Measurements from ENCODE around the gene HEYL.

HEYL gene

DNA sequence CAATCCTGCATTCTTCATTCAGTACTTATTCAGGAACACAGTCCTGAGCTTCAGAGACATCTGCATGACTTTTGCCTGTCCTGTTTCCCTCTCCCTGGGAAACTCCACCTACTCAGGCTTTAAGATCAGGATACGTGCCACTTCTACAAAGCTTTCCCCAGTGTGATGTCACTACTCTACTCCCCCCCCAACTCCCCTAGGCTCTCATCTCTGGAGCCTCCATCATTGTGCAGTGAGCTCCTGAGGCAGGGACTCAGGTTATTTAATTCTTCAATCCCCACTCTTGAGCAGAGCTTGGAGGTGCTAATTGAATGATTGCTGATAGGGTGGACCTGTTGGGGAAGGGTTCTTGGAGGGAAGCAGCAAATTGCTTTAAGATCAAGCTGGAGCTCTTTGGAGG, 31.2 kb upstream of the HEYL start:
- H3K4me3 ChIP-seq (replicated peaks; ENCODE audit: low read depth, low read length), result no peak overlapping the region
- no peak for TF ChIP-seq CTCF (IDR thresholded peaks at IDR 0.05; ENCODE audit: low read depth, low read length, missing control alignments)
- DNase-seq (ENCODE audit: extremely low read depth, low read depth), result no peak

DNA sequence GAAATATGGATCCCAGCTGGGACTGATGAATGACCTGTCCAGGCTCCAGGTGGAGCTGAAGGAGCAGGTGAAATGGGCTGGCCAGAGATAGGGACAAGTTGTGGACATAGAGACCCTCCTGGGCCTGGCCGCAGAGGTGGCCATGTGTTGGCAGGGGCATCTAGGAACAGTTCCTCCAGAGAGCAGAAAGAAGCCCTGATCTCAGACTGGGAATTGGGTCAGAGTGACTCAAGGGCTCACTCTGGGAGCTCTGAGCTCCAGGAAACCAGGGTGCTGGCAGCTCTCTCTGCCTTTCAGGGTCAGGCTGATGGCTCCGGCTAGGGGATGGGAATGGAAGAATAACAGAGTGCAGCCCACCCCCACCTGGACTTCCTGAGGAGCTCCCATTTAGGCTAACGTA, 29.5 kb upstream of the HEYL start:
- no peak for TF ChIP-seq CTCF (IDR thresholded peaks at IDR 0.05; ENCODE audit: low read depth, low read length, missing control alignments)
- no peak overlapping the region for H3K4me3 ChIP-seq (replicated peaks; ENCODE audit: low read depth, low read length)
- no peak for DNase-seq (ENCODE audit: extremely low read depth, low read depth)

DNA sequence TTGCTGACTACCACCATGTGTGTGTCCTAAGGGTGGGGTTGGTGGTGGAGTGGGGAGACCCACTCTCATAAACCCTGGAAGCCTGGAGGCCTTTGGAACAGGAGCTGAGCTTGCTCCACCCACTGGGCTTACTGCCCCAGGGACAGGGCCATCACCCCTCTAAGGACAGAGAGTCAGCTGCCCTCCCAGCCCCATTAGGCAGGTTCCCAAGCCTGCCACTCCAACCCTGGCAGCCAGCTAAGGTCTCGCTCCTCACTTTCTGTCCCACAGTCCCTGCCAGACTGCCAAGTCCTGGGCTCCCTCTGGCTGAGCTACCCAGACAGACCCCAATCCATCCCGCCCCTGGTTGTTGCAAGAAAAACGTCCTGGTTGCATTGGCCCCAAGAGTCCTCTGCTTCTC, 28.7 kb upstream of the HEYL start:
- no peak for DNase-seq (ENCODE audit: extremely low read depth, low read depth)
- no peak for TF ChIP-seq CTCF (IDR thresholded peaks at IDR 0.05; ENCODE audit: low read depth, low read length, missing control alignments)
- H3K4me3 ChIP-seq (replicated peaks; ENCODE audit: low read depth, low read length), result no peak overlapping the region

GRCh38 chr1:39666772-39667171, 27.3 kb upstream of the HEYL start:
- H3K4me3 ChIP-seq (replicated peaks; ENCODE audit: low read depth, low read length), result no peak overlapping the region
- TF ChIP-seq CTCF (IDR thresholded peaks at IDR 0.05; ENCODE audit: low read depth, low read length, missing control alignments), result no peak
- DNase-seq (ENCODE audit: extremely low read depth, low read depth), result no peak

DNA sequence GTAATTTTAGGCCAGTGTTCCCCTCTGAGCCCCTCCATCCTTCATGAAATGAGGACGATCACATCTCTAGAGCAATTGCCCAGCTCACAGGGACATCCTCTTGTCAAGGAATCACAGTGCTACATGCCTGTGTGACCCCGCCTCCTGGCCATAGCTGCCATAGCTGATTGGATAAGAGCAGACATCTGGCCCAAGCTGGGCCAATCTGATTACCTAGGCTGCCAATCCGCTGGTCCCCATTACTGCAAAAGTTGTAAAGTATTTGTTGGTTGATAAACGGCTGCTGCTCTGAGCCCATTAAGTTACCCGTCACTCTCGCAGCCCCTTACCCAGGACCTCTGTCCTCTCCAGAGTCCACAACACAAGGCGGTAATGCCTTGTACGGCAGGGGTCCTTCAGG, 24.1 kb upstream of the HEYL start:
- DNase-seq (ENCODE audit: extremely low read depth, low read depth), result no peak
- TF ChIP-seq CTCF (IDR thresholded peaks at IDR 0.05; ENCODE audit: low read depth, low read length, missing control alignments), result no peak
- H3K4me3 ChIP-seq (replicated peaks; ENCODE audit: low read depth, low read length), result no peak overlapping the region

DNA sequence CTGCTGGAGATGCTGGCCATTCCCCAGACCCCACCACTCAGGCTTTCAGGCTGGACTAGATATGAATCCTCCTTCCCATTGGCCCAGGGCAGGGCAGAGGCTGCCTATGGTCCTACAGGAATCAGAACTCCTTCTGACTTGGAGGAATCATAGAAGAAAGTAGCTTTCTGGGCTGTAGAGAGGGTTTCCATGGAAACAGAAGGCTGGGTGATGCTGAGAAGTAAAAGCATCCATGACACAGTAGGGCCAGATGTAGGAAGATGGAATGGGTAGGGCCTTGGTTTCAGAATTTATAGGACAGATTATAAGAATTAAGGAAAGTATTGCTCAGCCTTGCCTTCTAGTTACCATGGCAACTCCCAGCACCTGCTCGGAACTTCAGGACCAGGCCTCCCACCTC, 23.4 kb upstream of the HEYL start:
- TF ChIP-seq CTCF (IDR thresholded peaks at IDR 0.05; ENCODE audit: low read depth, low read length, missing control alignments), result no peak
- no peak for DNase-seq (ENCODE audit: extremely low read depth, low read depth)
- H3K4me3 ChIP-seq (replicated peaks; ENCODE audit: low read depth, low read length), result no peak overlapping the region

DNA sequence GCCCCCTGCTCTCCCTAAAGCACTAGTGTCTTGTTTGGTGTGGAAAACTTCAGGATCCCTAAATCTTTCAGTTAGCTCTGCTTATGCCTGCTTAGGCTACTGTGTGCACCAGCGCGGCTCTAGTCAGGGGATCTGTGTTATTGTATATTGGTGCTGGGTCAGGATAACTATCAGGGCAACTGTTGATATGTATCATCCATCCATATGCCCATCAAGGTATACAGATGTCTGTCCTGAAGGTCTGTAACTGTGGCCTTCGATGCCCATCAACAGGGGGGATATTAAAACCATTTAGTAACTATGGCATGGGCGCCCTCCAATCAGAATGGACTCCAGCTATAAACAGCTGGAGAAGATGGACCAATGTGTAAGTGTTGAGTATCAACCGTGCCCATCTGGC, 20.1 kb upstream of the HEYL start:
- H3K4me3 ChIP-seq (replicated peaks; ENCODE audit: low read depth, low read length), result no peak overlapping the region
- DNase-seq (ENCODE audit: extremely low read depth, low read depth), result no peak
- TF ChIP-seq CTCF (IDR thresholded peaks at IDR 0.05; ENCODE audit: low read depth, low read length, missing control alignments), result no peak
